Stimulated activated CD8-positive, alpha-beta memory T cell treated with anti-CD3 and anti-CD28 coated beads, Interleukin-12 subunit alpha, Interleukin-12 subunit beta, amount 100 ng/mL, for 1 hour (primary cell): ENCODE results near the gene PADI3.
"Not testable (repeated sequence)": the region's sequence is repeated elsewhere in the genome, so short reads cannot be mapped to it uniquely, and the experiment has no call there.

Experiments
- DNase-seq: peaks from one replicate; pipeline ENCODE4 v3.0.0-alpha.2; 2020; ENCODE audit warnings: low read depth

The PADI3 gene

DNA sequence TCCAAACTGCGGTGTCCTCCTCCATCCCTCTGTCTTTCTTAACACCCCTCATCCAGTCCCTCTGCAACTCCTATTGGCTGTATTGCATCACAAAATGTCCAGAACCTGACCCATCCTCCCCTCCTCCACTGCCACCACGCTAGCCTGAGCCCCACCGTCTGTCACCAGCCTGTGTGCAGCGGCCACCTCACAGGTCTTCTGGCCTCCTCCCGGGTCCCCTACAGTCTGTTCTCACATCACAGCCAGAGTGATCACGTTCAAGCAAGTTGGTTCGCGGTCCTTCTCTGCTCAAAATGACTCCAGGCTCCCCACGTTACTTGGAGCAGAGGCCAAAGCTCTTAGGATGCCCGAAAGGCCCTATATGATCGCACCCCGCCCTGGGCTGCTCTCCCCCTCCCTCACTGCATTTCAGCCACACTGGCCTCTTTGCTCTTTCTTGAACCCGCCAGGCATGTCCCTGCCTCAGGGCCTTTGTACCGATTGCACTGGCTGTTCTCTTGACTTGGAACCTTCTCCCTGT is 56.7 kb downstream of the PADI3 start:
- DNase-seq, result no peak

DNA sequence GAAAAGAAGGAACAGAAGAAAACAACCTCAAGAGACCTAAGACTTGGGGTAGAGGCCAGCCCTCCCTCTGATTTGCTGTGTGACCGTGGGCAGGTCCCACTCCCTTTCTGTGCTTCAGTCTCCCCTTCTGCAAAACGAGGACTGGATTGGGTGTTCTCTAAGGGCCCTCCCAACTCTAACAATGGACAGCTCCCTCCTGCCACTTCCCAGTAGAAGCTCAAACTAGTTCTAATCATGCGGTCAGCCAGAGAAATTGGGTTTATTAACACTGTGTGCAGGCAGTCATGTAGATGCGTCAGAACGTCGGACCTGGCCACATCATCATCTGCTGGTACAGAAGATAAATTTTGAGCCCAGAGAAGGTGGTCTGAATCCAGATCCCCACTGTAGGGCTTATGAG is 57.5 kb downstream of the PADI3 start:
- DNase-seq, result no peak

DNA sequence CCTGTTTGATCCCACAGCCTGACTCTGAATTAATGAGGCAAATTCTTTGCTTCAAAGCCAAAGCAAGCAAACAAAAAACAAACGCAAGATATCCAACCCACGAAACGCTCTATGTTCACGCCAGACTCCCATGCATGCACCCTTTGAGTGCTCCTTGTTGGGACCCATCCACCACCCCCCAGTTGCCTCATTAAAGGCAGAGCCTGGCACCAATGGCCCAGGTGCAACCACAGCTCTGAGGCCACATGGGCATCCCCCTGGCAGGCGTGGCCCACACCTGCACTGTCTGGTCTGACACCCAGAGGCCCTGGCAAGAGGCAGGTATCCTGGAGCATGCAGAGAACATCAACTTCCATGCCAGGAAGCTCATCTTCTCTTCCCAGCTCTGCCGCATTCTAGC is 58.0 kb downstream of the PADI3 start:
- DNase-seq, result no peak

DNA sequence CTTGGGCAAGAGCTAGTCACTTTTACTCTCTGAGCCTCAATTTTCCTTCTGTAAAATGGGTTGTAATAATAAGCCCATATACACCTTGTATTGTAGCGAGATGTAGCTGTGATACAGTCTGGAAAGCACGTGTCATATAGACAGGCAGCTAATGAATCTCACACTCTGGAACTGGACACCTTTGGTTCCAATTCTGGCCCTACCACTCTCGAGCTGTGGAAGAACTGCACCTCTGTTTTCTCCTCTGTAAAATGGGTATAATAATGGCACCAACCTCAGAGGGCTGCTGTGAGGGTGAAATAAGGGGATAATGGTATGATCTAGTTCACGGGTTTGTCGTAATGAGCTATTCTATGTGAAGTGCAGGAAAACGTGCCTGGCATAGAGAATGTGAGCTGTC is 58.4 kb downstream of the PADI3 start:
- no peak for DNase-seq

DNA sequence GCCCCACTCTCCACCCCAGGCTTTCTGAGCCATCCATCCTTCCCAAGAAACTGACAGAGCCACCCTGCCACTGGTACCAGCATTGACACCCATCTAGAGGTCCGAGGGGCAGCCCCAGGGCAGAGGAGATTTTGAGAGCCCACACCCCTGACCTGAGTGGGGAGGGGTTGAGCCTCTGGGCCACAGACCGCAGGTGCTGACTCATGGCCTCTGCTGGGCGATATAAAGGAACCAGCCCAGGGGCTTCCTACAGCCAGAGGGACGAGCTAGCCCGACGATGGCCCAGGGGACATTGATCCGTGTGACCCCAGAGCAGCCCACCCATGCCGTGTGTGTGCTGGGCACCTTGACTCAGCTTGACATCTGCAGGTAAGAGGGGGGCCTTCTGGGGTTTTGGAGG is 59.0 kb downstream of the PADI3 start, which contains the start of gene PADI4:
Gene PADI4 (plus strand): TSS at position 252 of the 400 bp plus-strand sequence. CDS start 26 bp downstream, at position 278.
- DNase-seq, result no peak

DNA sequence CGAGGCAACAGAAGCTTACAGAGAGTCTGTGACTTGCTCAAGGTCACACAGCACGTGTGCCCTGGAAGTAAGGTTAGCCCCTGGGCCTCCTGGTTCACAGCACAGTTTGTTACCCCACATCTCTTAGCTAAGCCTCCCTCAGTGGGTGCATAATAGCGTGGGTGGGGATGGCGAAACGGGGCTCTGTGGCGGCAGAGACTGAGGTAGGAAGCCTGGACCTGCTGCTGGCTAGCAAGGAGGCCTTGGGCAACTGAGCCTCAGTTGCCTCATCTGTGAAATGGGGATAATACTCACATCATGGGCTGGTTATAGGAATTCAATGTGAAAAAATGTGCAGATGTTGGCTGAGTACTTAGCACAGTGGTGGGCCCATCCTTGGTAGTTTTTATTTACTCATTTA is 59.7 kb downstream of the PADI3 start:
- DNase-seq, result no peak

DNA sequence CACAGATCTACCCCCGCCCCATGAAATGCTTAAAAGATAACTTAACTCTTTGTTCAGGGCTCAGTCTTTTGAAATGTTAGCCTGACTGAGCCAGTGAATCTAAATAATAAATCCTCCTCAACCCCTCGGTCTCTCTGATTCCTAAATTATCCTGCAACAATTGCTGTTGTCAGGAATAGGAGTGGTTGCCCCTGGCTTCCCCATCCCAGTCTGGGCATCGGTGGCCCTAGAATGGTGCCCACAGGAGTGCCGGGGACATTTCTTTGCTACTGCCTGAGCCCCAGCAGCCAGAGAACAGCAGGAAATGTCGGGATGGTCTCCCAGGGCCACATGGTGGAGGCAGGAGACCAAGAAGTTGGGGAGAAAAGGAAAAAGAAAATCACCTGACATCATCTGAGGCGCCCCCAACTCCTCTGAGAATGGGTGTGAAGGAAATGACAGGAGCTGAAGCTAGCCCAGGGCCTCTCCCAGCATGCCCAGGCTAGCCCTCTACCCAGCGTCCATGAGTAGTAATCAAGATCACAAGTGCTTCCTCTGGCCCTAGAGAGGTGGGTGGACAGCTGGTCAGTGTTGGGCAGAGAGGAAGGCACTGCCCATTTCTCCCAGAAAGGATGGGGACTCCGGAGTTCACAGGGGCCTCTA is 60.6 kb downstream of the PADI3 start:
- no peak for DNase-seq

DNA sequence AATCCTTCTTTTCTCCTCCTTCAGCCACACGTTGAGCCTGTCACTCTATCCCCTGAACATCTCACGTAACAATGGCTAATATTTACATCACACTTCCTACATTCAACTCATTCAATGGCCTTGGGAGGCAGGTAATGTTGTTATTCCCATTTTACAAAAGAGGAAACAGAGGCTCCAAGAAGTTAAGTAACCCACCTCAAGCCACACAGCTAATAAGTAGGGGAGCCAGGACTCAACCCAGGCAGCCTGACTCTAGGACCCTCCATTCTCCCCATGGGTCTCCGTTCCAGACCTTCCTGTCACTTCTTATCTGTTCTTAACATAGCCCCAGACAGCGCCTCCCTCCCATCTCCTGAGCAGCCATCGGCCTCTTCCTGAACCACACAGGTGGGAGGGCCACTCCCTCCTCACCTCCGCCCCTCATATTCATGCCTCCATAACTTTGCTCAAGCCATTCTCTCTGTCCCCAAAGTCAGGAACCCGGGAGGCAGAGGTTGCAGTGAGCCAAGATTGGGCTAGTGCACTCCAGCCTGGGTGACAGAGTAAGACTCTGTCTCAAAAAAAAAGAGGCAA is 61.3 kb downstream of the PADI3 start:
- DNase-seq, result no peak

DNA sequence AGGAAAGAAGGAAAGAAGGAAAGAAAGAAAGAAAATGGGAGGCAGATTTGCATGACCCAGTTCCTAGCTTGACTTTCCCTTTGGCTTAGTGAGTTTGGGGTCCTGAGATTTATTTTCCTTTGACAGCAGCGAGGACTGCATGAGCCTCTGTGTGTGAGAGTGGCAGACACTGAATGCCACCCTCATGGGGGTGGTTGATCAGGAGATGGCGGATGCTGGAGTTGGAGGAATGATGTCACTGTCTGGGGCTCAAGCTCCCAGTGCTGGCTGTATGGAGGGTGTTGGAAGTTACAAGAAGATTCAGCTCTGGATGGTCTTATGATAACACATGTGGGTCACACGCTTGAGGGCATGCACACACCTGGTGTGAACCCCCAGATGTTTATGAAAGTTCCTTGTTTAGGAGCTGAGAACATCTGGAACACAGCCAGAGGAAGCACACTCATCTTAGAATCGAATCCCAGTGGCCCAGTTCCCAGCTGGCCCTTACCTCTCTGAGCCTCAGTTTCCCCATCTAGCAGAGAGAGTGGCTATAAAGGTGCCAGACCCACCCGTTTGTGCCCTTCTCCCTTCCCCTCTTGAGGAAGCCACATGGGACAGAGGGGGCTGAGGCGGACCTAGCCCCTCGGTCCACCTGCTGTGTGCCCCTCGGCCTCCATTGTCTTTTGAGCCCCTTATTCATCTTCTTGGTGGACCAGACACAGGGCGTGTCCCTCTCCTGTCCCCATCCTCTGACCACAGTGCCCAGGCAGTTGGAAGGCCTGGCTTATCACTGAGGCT is 64.8 kb downstream of the PADI3 start:
- DNase-seq, result no peak

DNA sequence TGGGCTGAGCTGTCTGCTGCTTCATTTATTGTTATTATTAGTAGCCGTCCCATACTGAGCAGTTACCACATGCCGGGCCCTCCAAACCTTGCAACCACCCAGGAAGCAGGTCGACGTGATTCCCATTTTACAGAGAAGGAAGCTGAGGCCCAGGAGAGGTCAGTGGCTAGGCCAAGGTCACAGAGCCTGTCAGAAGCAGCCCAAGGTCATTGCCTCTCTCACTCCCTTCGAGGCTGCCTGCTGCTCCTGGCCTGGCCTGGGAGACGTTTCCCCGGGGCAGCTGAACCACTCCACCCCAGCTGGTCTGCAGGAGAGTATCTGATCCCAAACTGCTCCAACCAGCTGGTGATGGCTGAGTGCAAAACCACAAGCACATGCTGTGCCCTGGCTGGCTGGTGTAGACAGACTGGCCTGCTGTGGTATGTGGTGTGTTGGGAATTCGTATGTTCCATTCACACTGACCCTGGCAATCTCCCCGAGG is 65.6 kb downstream of the PADI3 start:
- no peak for DNase-seq

DNA sequence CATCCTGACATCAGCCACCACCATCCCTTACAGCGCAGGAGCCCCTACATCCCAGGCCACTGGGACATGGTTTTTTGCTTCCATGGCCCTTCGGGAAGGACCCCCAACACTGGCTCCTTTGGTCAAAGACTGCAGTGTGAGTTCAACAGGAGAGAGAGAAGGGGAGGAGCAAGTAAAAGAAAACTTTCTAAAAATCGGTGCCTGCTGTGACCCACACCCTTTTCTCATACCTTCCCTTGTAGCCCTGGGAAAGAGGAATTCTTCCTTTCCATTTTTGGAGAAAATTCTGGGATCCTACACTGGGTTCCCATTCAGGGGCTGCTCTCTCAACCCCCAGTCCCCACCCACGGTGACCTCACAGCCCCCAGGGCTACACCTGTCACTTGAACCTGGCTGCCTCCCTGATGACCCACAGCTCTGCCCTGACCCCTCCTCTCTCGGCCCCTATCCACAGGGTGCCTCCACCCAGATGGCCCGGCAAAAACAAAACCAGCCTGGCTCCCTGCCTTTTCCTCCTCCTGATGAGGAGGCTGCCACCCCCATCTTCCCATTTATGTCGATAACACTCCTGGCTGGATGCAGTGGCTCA is 66.7 kb downstream of the PADI3 start:
- DNase-seq, result no peak

DNA sequence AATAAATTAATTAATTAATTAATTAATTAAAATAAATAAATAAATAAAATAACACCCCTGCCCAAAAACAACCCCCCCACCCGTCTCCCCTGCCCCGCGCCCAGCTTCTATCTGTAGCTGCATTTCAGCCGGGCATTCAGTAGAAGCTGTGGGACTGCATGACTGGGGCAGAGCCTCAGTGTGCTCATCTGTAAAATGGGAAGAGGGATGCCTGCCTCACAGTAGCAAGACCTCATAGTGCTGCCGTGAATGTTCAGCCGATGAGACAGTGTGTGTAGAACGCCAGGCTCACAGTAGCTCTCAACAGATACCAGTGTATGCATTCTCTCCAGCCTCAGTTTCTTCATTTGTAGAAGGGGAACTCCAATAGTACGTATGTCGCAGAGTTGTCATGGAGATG is 67.8 kb downstream of the PADI3 start:
- DNase-seq, result no peak

DNA sequence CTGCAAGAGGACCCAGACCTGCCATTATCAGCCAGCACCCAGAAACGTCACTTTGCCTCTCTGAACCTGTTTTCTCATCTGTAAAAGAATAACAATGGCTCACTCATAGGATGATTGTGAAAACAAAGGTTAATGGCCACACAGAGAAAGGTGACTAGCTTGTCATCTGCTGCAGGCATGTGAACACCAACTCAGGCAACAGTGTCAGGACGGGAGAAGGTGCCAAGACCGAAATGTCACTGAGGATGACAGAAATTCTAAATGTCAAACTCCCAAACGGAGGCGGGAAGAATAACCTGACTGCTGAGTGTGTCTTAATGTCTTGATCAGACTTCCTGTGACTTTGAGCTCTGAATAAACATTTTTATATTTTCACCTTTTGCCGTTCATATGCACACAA is 69.4 kb downstream of the PADI3 start:
- no peak for DNase-seq

DNA sequence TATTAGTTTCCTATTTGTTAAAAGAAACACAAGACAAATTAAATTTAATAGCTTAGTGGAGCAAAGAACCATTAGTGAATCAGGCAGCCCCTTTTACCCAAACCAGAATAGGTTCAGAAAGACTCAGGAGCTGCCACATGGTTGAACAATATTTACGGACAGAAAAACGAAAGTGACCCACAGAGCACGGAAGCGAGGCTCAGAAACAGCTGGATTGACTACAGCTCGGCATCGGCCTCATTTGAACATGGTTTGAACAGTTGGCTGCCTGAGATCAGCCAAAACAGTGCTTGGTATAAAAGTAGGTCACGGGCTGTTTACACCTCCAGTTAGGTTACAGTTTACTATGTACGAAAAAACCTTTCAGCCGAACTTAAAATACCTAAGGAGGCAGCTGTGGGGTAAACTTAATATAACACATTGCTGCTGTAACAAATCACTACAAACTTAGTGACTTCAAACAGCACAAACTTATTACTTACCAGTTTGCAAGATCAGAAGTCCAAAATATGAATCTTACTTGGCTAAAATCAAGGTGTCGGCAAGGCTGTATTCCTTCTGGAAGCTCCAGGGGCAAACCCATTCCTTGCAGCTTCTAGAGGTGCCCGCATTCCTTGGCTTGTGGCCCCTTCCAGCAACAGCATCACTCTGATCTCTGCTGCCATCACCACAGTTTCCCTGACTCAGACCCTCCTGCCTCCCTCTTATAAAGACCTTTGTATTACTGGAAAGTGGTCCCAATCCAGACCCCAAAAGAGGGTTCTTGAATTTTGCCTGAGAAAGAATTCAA is 70.9 kb downstream of the PADI3 start:
- no peak for DNase-seq

DNA sequence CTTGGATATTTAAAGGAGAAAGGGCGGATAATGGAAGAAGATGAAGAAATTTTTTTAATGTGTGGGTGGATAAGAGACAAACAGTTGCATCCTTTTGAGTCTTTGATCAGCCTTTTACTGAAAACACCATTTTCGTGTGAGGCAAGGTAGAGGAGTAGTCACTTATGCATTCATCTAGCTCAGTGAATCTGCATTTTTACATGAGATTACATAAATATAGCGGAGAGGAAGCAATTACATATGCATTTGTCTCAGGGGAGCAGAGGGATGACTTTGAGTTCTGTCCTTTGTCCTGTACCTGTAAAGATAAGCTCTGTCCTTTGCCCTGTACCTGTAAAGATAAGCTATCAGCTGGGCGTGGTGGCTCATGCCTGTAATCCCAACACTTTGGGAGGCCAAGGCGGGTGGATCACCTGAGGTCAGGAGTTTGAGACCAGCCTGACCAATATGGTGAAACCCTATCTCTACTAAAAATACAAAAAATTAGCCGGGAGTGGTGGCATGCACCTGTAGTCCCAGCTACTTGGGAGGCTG is 73.0 kb downstream of the PADI3 start:
- DNase-seq, result not testable (repeated sequence)

DNA sequence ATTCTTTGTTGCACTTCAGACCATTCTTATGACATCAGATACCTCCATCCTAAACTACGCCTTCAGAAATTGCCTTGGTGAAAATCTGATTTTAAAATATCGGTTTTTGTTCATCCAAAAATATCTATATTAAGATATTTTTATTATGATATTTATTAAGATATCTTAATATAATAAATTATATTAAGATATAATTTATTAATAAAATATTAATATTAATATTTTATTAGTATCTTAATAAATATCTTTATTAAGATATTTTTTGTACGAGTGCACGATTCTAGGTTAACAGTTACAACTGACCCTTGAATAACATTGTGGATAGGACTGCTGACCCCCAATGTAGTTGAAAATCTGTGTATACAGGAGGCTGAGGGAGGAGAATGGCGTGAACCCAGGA is 80.0 kb downstream of the PADI3 start:
- DNase-seq, result no peak

DNA sequence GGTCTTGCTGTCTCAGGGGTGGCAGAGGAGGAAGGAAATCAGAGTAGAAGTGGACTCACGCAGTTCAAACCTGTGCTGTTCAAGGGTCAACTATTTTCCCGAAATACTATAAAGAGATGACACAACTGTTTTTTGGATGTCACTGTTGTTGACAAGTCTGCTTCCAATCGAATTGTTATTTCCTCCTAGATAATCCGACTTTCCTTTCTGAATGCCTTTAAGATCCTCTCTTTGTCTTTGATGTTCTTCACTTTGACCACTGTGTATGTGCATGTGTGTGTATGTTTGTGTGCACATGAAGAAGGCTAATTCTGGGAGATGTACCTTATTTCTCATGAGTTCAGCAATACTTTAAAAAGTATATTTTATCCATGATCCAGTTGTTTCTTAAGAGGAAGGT is 80.7 kb downstream of the PADI3 start:
- no peak for DNase-seq

DNA sequence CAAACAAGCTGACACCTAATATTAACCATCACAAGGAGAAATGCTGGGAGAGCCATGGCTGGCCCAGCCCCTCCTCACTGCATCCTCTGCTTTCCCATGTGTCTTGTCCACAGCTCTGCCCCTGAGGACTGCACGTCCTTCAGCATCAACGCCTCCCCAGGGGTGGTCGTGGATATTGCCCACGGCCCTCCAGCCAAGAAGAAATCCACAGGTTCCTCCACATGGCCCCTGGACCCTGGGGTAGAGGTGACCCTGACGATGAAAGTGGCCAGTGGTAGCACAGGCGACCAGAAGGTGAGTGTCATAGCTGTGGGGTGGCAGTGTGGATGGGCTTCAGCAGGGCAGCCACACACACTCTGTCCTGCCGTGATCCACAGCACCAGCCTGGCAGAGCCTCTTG is 82.0 kb downstream of the PADI3 start:
- no peak for DNase-seq

DNA sequence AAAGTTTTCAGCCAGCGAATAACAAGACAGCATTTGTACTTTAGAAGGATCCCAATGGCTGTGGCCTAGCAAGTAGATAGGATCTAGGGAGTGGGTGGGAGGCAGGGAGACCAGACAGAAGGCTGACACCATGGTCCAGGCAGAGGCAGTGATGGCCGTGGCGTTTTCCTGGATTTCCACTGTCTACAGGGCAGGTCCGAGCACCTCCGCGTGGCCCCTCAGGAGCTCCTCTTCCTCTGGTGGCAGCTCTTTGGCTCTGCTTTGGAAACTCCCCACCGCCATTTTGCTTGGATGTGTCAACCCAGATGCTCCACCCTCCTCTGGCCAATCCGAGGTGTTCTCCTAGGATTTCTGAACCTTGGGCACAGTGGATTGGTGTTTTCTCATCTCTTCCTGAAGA is 84.2 kb downstream of the PADI3 start:
- DNase-seq, result no peak
